HG03064 (cell line): ENCODE data around the gene CIAPIN1.
"Not testable (repeated sequence)": the region's sequence is repeated elsewhere in the genome, so short reads cannot be mapped to it uniquely, and the experiment has no call there.

Experiments
- ATAC-seq: cut with Tn5 transposase; IDR thresholded peaks from one replicate; pipeline ENCODE4 v1.9.1; 2021; ENCODE audit warnings: low read depth; ENCODE audit not compliant: unreplicated experiment

The CIAPIN1 gene

DNA sequence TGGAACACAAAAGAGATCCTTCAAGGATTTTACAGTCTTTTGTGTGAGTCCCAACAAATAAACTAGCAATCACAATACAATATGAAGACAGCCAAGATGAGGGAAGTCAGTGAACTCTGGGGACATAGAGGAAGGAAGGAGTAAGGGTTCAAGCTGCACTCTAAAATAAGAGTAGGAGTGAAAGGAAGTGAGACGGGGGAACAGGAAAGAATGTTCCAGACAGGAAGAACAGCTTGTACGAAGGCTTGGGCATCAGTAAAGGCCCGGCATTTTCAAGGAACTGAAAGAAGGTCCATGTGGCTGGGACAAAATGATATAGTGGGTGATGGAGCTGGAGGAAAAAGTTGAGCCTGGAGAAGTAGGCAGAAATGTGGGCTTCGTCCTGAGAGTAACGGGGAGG is 38.1 kb downstream of the CIAPIN1 start:
- ATAC-seq = no peak

DNA sequence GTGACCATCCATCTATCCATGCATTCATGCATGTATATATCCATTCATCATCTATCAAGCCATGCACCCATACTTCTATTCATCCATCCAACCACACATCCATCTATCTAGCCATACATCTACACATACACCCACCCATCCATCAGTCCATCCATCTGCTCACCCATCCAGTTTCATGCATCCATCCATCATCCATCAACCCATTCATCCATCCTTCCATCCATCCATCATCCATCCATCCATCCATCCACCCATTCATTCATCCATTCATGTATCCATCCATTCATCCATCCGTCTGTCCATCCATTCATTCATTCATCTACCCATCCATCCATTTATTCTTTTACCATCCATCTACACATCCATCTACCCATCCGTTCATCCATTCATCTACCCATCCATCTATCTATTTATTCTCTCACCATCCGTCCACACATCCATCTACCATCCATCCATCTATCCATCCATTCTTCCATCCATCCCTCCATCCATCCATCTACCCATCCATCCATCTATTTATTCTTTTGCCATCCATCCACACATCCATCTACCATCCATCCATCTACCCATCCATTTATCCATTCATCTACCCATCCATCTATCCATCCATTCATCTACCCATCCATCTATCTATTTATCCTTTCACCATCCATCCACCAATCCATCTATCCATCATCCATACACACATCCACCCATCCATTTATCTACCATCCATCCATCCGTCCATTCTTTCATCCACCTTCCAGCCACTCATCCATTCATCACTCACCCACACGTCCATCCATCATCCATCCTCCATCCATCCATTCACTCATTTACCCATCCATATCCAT is 39.4 kb downstream of the CIAPIN1 start:
- no peak for ATAC-seq

DNA sequence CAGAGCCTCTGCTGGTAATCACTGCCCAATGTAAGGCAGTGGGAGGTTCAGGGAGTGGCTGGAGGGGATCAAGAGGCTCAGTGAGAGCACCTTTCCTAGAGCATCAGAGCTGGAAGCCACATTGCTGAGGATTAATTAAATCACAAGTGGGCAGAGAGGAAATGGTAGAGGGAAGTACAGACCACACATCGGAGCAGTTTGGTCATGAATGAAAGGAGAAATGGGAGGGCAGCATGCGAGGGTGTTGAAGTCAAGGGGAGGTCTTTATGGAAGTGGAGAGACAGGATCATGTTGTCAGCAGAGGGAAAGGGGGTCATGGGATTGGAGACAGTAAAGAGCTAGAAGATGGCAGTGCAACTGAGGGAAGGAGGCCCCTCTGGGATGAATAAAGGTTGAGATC is 40.3 kb downstream of the CIAPIN1 start:
- ATAC-seq = no peak

DNA sequence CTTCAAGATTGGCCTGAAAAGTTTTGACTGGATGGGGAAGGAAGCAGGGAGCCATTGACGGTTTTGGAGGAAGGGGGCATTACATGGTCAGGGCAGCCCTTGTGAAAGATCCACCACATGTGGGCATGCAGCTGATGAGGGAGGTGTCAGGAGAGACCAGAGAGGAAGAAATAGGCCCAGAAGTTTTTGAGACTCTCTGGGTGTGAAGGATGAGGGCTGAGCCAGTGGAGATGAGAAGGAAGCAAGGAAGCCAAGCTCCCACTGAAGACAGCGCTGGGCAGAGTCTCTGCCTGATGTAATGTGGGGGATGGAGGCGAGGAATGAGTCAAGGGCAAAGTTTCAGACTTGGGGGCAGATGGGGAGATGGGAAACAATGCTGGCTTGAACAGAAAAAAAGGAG is 42.1 kb downstream of the CIAPIN1 start:
- no peak for ATAC-seq

DNA sequence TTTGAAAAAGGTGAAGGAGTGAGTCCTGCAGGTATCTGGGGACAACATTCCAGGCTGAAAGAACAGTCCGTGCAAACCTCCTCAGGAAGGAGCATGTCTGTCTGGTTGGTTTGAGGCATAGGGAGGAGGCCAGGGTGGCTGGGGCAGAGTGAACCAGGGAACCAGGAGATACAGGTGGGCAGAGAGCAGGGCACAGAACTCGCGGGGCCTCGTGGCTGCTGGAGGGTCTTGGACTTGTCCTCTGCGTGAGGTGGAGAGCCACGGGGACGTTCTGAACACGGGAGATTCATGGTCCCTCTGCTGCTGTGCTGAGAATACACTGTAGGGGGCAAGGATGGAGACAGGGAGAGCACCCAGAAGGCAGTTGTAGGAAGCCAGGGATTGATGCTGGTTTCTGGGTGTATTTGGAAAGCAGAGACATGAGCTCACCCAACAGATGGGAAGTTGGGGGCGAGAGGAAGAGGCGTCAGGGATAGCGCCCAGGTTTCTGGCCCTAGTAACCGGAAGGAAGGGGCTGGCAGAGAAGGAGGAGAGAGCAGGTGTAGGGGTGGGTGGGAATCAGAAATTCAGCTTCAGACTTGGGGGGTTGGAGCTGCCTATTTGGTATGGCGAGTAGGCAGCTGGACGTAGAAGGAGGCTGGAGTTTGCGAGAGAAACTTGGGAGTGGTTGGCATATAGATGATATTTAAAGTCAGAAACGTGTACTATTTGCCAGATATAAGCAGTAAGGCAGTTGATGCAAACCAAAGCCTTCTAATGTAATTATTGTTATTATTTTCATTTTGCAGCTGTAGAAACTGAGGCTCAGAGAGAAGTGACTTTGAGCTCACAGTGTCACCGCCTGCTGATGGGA is 43.0 kb downstream of the CIAPIN1 start, which contains the start of gene CCL17:
Gene CCL17, plus strand, starts transcription at position 803 of the 853 bp plus-strand sequence. CDS start 9,166 bp downstream, outside the sequence.
- no peak for ATAC-seq

DNA sequence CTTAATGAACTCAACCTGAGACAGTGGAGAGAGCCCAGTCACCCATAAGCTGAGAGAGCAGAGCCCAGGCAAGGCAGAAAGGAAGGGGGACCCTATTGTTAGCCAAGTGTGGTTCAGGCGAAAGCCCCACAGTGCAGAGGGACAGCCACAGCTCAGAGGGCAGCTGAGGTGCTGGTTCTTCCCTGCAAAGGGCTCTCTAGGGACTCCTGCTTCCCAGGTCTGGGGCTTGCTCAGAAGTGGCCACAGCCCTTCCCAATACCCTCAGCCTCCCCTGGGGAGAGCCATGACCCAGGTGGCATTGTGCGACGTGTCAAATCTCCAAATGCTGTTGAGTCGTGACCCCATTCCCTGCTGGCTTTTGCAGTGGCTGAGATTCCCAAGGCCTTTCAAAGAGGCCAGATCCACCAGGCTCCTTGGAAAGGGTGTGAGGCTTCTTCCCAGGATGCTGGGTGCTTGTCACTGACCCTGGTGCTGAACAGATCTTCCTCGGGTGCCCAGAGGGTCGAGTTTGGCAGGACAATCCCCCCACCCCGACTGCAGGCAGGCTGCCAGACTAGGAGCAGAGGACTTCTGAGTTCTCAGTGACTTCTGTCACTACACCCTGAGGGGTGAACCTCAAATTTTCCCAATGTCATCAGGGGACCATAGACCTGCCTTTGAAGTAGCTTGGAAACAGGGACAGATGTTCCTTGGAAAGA is 45.1 kb downstream of the CIAPIN1 start:
- ATAC-seq = no peak

DNA sequence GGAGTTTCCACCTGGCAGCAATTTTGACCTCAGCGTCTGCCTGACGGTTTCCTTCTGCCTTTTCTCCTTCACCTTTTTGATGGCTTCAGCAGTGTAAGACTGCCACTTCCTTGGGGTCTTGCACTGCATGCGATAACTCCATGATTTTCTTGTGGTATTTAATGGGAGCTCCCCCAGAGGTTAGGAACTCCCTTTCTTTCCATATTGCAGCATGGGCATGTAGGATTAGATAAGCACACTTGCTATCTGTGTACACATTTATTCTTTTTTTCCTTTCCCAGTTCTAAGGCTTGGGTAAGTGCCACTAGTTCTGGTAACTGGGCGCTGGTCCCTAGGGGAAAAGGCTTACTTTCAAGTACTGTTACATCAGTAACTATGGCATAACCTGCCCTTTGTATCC is 49.7 kb downstream of the CIAPIN1 start:
- ATAC-seq = not testable (repeated sequence)

DNA sequence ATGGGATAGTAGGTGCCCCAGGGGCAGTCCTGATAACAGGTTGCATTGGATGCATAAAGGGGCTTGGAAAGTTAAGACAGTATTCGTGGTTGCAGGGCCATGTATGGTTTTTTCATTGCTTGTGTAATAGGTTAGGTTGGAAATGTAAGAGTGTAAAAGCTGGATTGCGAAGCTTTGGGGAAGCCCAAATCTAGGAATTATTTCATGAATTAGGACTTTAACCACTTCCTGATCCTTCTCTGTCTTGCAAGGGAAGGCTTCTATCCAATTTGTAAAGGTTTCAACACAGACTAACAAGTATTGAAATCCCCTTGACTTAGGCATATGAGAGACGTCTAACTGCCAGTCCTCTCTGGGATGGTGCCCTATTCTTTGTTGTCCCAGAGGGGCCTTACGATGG is 50.4 kb downstream of the CIAPIN1 start:
- ATAC-seq = no peak

DNA sequence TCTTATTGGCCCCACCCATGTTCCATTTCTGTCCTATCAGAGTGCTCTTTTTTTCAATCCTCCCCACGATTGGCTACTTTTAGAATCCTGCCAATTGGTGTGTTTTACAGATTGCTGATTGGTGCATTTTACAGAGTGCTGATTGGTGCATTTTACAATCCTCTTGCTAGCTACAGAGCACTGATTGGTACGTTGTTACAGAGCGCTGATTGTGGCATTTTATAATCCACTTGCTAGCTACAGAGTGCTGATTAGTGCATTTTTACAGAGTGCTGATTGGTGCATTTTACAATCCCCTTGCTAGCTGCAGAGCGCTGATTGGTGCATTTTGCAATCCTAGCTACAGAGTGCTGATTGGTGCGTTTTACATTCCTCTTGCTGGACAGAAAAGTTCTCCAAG is 52.2 kb downstream of the CIAPIN1 start:
- ATAC-seq = no peak

DNA sequence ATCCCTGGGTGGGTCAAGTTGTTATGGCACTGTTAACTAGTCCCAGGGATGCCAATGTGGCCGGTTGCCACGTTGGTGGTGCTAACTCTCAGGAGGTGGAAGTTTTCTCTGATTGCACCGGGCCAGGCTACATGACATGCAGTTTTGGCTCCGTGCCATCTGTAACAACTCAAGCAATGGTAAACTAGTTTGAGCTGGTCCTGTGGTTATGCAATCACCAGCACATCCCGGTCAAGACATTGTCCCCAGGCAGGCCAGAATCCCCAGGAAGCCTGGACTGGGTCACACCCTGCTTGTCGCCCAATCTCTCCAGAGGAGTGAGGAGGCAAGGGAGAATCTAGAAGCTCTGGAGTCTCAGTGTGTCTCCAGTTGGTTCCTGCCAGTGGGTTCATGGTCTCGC is 52.7 kb downstream of the CIAPIN1 start:
- ATAC-seq = no peak

DNA sequence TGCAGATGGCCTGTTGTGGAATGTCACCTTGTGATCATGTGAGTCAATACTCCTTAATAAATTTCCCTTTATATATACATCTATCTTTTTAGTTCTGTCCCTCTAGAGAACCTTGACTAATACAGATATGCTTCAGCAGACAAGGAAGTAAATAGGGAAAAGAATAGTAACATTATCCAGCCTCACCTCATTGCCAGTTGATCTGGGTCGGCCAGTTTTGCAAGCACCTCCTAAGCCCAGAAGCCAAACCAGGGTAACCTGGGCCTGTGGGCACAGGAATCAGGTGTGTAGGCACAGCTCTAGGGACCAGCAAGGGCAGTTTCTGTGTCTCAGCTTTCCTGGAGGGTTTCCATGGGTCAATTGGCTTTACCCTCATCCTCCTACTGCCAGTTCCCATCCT is 54.5 kb downstream of the CIAPIN1 start:
- no peak for ATAC-seq

DNA sequence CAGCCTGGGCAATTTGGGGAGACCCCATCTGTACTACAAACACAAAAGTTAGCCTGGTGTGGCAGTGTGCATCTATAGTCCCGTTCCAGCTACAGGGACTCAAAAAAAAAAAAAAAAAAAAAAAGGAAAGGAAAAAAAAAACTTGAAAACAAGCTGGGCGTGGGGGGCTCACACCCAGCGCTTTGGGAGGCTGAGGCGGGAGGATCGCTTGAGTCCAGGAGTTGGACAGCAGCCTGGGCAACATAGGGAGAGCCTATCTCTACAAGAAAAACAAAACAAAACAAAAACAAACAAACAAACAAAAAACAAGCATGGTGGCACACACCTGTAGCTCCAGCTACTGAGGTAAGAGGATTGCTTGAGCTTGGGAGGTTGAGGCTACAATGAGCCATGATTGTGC is 55.5 kb downstream of the CIAPIN1 start:
- ATAC-seq = no peak

DNA sequence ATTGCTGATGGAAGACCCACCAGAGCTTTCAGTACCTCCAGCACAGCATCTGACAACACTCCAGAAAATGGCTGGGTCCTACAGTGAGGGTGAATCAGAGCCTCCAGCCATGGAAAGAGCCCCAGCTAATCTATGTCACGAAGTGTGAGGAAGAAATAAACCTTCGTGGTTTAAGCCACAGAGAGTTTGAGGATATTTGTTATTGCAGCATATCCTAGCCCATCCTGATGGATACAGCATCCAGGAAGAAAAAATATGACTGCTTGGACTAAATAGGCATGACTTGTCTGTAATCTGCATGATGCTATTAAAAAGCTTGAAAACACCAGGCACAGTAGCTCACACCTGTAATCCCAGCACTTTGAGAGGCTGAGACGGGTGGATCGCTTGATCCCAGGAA is 55.9 kb downstream of the CIAPIN1 start:
- no peak for ATAC-seq

DNA sequence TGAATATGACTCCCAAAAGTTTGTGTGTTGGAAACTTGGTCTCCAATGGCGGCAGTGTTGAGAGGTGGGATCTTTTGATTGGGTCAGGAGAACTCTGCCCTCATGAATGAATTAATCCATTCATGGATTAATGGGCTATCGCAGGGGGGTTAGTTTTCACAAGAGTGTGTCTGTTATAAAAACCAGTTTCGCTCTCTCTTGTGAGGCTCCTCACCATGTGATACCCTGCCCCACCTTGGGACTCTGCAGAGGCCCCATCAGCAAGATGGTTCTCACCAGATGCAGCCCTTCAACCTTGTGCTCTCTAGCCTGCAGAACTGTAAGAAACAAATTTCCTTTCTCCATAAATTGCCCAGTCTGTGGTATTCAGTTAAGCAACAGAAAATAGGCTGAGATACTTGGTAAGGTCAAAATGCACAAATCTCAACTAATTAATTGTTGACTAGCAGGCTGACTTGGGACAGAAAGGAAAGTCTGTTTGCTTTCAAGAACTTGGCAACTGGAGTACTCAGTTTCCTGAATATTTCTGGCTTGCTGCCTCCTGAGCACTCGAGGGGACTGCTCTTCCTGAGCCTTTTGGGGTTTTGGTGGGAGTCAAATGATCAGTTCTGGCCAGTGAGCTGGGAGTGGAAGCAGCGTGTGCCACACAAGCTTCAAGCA is 56.4 kb downstream of the CIAPIN1 start:
- no peak for ATAC-seq

DNA sequence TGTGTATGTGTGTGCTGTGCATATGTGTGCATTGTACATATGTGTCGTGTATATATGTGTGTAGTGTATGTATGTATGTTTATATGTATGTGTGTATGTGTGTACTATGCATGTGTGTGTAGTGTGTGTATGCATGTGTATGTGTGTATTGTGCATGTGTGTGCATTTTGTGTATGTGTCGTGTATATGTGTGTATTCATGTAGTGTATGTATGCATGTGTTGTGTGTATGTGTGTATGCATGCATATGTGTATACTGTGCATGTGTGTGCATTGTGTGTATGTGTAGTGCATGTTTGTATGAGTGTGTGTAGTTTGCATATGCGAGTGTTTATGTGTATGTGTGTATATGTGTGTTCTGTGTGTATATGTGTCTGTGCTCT is 58.1 kb downstream of the CIAPIN1 start:
- ATAC-seq = no peak

DNA sequence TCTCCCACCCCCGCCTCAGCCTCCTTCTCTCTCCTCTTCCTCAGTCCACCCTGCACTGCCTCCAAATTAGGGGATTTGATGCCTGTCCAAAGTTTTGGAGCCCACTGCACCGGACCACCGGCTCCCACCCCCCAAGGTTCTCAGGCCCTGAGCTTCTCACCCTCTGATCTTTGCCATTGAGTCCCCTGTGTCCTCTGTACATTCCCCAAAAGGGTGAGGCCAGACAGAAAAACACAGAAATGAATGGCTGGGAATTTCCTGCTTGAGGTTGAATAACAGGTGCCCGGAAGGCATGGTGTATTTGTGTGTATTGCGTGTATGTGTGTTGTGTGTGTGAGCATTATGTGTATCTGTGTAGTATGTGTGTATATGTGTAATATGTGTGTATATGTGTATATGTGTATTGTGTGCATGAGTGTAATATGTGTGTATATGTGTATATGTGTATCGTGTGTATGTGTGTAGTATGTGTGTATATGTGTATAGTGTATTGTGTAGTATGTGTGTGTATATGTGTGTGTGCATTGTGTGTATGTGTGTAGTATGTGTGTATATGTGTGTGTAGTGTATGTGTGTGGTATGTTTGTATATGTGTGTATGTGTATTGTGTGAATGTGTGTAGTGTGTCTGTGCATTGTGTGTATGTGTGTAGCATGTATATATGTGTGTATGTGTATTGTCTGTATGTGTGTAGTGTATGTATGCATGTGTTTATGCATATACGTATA is 58.7 kb downstream of the CIAPIN1 start:
- ATAC-seq = no peak

DNA sequence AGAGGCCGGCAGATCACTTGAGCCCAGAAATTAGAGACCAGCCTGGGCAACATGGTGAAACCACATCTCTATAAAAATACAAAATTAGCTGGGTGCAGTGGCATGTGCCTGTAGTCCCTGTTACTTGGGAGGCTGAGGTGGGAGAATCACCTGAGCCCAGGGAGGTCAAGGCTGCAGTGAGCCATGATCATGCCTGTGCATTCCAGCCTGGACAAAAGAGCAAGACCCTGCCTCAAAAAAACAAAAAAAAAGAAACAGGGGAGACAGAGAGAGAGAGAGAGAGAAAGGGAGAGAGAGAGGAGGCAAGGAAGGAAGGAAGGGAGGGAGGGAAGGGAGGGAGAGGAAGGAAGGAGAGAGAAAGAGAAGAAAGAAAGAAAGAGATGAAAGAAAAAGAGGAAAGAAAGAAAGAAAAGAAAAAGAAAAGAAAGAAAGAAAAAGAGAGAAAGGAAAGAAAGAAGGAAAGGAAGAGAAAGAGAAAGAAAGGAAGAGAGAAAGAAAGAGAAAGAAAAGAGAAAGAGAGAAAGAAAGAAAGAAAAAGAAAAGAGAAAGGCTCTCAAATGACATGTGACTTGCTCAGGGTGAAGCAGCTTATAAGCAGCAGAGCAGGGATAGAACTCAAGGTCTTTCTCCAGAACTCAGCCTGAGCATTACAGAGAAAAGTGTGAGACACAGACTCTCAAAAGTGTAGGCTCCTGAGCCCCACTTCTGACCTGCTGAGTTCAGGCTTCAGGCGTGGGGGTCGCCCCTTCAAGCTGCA is 59.4 kb downstream of the CIAPIN1 start:
- ATAC-seq = no peak

DNA sequence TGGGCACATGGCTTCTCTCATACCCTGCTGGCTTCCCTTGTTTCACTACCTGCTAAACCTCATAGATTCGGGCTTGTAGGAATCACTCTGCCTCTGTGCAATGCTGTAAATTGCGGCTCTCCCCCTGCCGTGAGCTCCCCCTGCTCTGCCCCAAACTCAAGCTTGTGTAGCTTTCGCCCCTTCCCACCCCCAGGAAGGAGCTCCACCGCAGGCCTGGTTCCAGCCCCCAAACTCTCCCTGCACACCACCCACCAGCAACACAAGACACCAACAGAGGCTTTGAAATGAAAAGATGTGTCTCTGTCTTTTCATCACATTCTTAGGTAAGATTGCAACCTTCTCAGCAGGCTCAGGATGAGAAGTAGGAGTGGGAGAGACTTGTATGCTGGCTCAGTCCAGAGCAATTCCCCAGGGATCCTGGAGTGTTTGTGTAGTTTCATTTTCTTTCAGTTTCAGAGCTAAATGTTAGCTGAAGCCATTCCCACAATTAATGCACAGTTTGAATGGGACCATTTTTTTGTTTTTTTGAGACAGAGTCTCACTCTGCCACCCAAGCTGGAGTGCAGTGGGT is 60.7 kb downstream of the CIAPIN1 start:
- ATAC-seq = no peak

DNA sequence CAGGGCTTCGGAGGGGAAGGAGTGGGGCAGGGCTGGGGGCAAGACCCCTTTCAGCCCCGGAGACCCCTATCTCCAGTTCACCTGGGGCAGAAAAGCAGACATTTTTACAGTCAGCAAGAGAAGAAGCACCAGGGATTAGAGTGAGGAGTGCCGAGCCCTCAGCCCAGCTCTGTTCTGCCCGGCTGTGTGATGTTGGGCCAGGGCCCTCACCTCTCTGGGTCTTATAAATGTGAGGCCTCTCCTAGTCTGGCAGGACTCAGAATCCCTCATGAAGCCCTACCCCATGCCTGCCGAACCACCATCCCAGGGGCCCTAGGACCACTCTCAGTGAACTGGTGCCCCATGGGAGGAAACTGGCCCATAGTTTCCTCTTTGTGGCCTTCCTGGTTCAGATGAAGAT is 62.1 kb downstream of the CIAPIN1 start:
- no peak for ATAC-seq
